ENCODE results near the gene BRPF3. TPM values are rescaled to one million over a fixed set of nuclear protein-coding genes. Genes with fewer than 3 reads are reported as not detected.

Gene BRPF3
- total and polyA plus RNA-seq, 4 donors = 7.5 to 20.0 (median 13.7) TPM

- Histone ChIP-seq H3K36me3 (ENCODE audit: control insufficient read depth in 4 of 4, insufficient read depth in 3 of 4, low read depth in 1 of 4, low read length in 3 of 4) (peaks cover 1 to 19% (median 7%) of the 10 kb centered on the region in 4 donors), H3K9ac (ENCODE audit: low read depth in 1 of 2, low read length in 2 of 2) (no peak overlapping the region), H3K4me1 (ENCODE audit: control insufficient read depth in 4 of 4, insufficient read depth in 4 of 4, low read length in 3 of 4) (no peaks in the 10 kb centered on the region), H3K4me3 (ENCODE audit: low read depth in 1 of 3, low read length in 3 of 3) (no peak overlapping the region), H3K27ac (ENCODE audit: low read depth in 1 of 2, low read length in 2 of 2) (no peak overlapping the region), H3K27me3 (ENCODE audit: control insufficient read depth in 4 of 4, insufficient read depth in 4 of 4, low read length in 3 of 4) (no peaks in the 10 kb centered on the region), H3K9me3 (ENCODE audit: control insufficient read depth in 4 of 4, low read length in 3 of 4) (no peaks in the 10 kb centered on the region)
- TF ChIP-seq EGR1 (IDR thresholded peaks at IDR 0.05; ENCODE audit: low read depth in 2 of 2) = no peak
- no peak for TF ChIP-seq HNF4G (IDR thresholded peaks at IDR 0.05)
- no peak for DNase-seq (ENCODE audit: low spot score)
- 97% methylated on average over 17 of the region's 17 CpGs for WGBS
Measured at GRCh38 chr6:36235862-36236261, 39.3 kb downstream of the BRPF3 start.

GRCh38 chr6:36239774-36240173 lies 43.2 kb downstream of the BRPF3 start:
- H3K4me3 ChIP-seq (ENCODE audit: low read depth in 1 of 3, low read length in 3 of 3) = no peak overlapping the region
- H3K9ac ChIP-seq (ENCODE audit: low read depth in 1 of 2, low read length in 2 of 2) = no peak overlapping the region
- no peak overlapping the region for H3K27ac ChIP-seq (ENCODE audit: low read depth in 1 of 2, low read length in 2 of 2)
- H3K4me1 ChIP-seq (ENCODE audit: control insufficient read depth in 4 of 4, insufficient read depth in 4 of 4, low read length in 3 of 4) = no peaks in the 10 kb centered on the region
- H3K9me3 ChIP-seq (ENCODE audit: control insufficient read depth in 4 of 4, low read length in 3 of 4) = no peaks in the 10 kb centered on the region
- no peaks in the 10 kb centered on the region for H3K27me3 ChIP-seq (ENCODE audit: control insufficient read depth in 4 of 4, insufficient read depth in 4 of 4, low read length in 3 of 4)
- H3K36me3 ChIP-seq (ENCODE audit: control insufficient read depth in 4 of 4, insufficient read depth in 3 of 4, low read depth in 1 of 4, low read length in 3 of 4) = no peaks in the 10 kb centered on the region
- WGBS = 91% methylated on average over 5 of the region's 5 CpGs
- no peak for TF ChIP-seq EGR1 (IDR thresholded peaks at IDR 0.05; ENCODE audit: low read depth in 2 of 2)
- TF ChIP-seq NR2F2 (IDR thresholded peaks at IDR 0.05) = no peak
- no peak for TF ChIP-seq ZBTB33 (IDR thresholded peaks at IDR 0.05)
- TF ChIP-seq REST (IDR thresholded peaks at IDR 0.05) = no peak
- no peak for TF ChIP-seq FOXA1 (IDR thresholded peaks at IDR 0.05)
- TF ChIP-seq GABPA (IDR thresholded peaks at IDR 0.05 in 1 of 2, conservative IDR thresholded peaks at IDR 0.05 in 1 of 2) = no peak
- TF ChIP-seq HNF4A (conservative IDR thresholded peaks at IDR 0.05) = no peak
- TF ChIP-seq FOXA2 (IDR thresholded peaks at IDR 0.05) = no peak
- TF ChIP-seq TAF1 (conservative IDR thresholded peaks at IDR 0.05) = no peak
- no peak for TF ChIP-seq YY1 (IDR thresholded peaks at IDR 0.05)
- no peak for TF ChIP-seq HNF4G (IDR thresholded peaks at IDR 0.05)
- TF ChIP-seq SP1 (IDR thresholded peaks at IDR 0.05) = no peak
- TF ChIP-seq RAD21 (IDR thresholded peaks at IDR 0.05) = no peak
- no peak for TF ChIP-seq MAX (IDR thresholded peaks at IDR 0.05)
- TF ChIP-seq CTCF (IDR thresholded peaks at IDR 0.05; ENCODE audit: low read depth, low read length, missing input control) = no peak
- TF ChIP-seq JUND (IDR thresholded peaks at IDR 0.05) = no peak
- TF ChIP-seq ATF3 (IDR thresholded peaks at IDR 0.05) = no peak
- TF ChIP-seq RXRA (IDR thresholded peaks at IDR 0.05) = no peak
- no peak for DNase-seq (ENCODE audit: low spot score)
